ENCODE data around the gene NEK5. TPM values are rescaled to one million over a fixed set of nuclear protein-coding genes. Genes with fewer than 3 reads are reported as not detected.

Gene NEK5
- total and polyA plus RNA-seq, 2 of the 8 experiments (the other 6 are each of a cell fraction or from before 2014, with no cell fraction given): 0.12 to 0.35 TPM

DNA sequence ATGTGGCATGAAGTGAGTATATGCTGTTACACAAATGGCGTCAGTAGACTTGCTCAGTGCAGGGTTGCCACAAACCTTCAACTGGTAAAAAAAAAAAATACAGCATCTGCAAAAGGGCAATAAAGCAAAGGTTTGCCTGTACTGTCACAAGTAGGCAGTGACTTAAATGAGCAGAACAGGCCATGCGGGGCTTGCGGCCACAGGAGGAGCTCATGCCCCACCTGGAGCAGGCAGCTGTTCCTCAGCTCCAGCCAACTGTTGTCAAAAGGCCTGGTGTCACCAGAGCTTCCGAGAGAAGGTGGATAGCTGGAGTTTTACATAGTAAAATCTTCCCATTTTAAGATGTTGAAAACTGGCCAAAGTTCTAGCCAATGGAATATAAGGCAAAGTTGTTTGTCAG is 125.3 kb downstream of the NEK5 start (continued):
- TF ChIP-seq RNF2 (IDR thresholded peaks at IDR 0.05; ENCODE audit: borderline replicate concordance, low read depth, low read length, missing control alignments, poor library complexity, severe bottlenecking): no peak

All from H1 (cell line).